ENCODE results near the gene ADAMTSL1. TPM values are rescaled to one million over a fixed set of nuclear protein-coding genes. Genes with fewer than 3 reads are reported as not detected.
A peak's percentile ranks its signal among the peaks of the same experiment; 100 is the strongest.

The ADAMTSL1 gene
- total RNA-seq, 1 donor from 2014 or later: 12.6 TPM

DNA sequence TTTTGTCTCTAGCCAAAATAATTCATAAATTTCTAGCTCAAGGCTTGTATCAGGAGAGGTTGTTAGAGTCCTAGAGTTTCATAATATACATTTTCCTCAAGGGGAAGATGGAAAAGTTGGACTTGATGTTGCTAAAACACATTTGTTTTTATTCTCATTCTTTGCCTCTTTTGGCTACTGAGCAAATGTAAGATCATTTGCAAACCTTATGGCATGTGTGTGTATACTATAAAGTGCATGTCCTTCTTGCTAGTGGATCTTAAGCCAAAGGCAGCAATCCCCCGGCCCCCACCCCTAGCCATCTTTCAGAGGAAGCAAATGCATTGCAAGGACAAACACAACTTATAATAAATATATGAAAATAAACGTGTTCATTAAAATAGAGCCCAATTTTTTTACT lies 43.0 kb downstream of the ADAMTSL1 start:
- Mint-ChIP-seq H3K9me3 (ENCODE audit: unreplicated experiment) (no peaks in the 10 kb centered on the region), H3K4me3 (ENCODE audit: unreplicated experiment) (no peak overlapping the region), H3K27ac (ENCODE audit: unreplicated experiment) (no peak overlapping the region), H3K36me3 (ENCODE audit: low read depth, unreplicated experiment) (no peaks in the 10 kb centered on the region), H3K4me1 (ENCODE audit: low read depth, unreplicated experiment) (no peaks in the 10 kb centered on the region), H3K27me3 (ENCODE audit: low read depth, unreplicated experiment) (no peaks in the 10 kb centered on the region)
- TF ChIP-seq, protein P1, sequence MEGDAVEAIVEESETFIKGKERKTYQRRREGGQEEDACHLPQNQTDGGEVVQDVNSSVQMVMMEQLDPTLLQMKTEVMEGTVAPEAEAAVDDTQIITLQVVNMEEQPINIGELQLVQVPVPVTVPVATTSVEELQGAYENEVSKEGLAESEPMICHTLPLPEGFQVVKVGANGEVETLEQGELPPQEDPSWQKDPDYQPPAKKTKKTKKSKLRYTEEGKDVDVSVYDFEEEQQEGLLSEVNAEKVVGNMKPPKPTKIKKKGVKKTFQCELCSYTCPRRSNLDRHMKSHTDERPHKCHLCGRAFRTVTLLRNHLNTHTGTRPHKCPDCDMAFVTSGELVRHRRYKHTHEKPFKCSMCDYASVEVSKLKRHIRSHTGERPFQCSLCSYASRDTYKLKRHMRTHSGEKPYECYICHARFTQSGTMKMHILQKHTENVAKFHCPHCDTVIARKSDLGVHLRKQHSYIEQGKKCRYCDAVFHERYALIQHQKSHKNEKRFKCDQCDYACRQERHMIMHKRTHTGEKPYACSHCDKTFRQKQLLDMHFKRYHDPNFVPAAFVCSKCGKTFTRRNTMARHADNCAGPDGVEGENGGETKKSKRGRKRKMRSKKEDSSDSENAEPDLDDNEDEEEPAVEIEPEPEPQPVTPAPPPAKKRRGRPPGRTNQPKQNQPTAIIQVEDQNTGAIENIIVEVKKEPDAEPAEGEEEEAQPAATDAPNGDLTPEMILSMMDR (IDR thresholded peaks at IDR 0.05; ENCODE audit: insufficient read depth, low read depth, low read length): no peak
- no peak for TF ChIP-seq EZH2 (IDR thresholded peaks at IDR 0.05; ENCODE audit: insufficient read depth, low read length)
- Histone ChIP-seq H3K79me2 (ENCODE audit: insufficient read depth, low read length) (peaks cover 92% of the 10 kb centered on the region), H3K4me3 (ENCODE audit: insufficient read depth, low read depth, low read length) (no peak overlapping the region), H2AFZ (ENCODE audit: low read depth, low read length) (no peak overlapping the region), H3K9ac (ENCODE audit: low read length) (no peak overlapping the region), H3K27ac (ENCODE audit: low read depth, low read length) (no peak overlapping the region), H3K27me3 (ENCODE audit: insufficient read depth, low read length) (no peaks in the 10 kb centered on the region), H3K36me3 (ENCODE audit: insufficient read depth, low read length) (peaks cover 8% of the 10 kb centered on the region), H3K4me2 (ENCODE audit: low read length) (no peak overlapping the region), H4K20me1 (ENCODE audit: insufficient read depth, low read length) (peaks cover 11% of the 10 kb centered on the region), H3K4me1 (ENCODE audit: insufficient read depth, low read length) (peaks cover 4% of the 10 kb centered on the region), H3K9me3 (ENCODE audit: insufficient read depth, low read depth, low read length) (no peaks in the 10 kb centered on the region)
- no peak for DNase-seq (ENCODE audit: low read depth)
- no peak for FAIRE-seq

DNA sequence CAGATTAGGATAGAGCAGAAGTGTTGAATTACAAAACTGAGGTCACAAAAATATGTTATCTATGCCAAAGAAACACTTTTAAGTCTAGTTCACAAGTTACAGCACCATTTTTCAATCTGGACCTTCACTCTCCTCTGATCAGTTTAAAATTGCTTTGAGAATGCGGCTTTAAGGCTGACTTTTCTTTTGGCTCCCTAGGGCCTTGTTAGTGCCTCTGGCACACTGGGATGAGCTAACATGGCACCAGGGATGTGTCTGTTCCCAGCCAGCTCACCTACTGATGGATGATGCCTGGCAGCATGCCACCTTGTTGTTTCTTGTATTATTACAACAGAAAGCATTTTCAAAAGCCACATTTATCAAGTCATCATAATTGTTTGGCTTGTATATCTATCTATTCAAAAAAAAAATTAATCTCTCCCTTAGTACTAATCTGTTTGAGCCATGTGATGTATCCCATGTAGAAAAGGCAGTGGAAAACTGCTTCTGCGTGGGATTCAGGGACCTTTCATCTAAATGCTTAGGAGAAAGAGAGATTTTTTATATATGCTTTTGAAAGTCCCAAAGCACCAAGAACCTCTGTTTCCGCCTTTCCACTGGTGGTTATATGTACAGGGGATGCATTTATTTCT lies 46.6 kb downstream of the ADAMTSL1 start:
- DNase-seq (ENCODE audit: low read depth) (peak; percentile 40), FAIRE-seq (no peak)
- H3K9me3 Mint-ChIP-seq (ENCODE audit: unreplicated experiment): peaks cover 4% of the 10 kb centered on the region
- no peak overlapping the region for H3K4me3 Mint-ChIP-seq (ENCODE audit: unreplicated experiment)
- TF ChIP-seq, protein P1 (IDR thresholded peaks at IDR 0.05; ENCODE audit: insufficient read depth, low read depth, low read length): no peak
- TF ChIP-seq EZH2 (IDR thresholded peaks at IDR 0.05; ENCODE audit: insufficient read depth, low read length): no peak
- Histone ChIP-seq H3K9ac (ENCODE audit: low read length) (no peak overlapping the region), H3K9me3 (ENCODE audit: insufficient read depth, low read depth, low read length) (no peaks in the 10 kb centered on the region), H3K79me2 (ENCODE audit: insufficient read depth, low read length) (peaks cover 63% of the 10 kb centered on the region), H3K36me3 (ENCODE audit: insufficient read depth, low read length) (no peaks in the 10 kb centered on the region), H4K20me1 (ENCODE audit: insufficient read depth, low read length) (peaks cover 11% of the 10 kb centered on the region), H3K27ac (ENCODE audit: low read depth, low read length) (no peak overlapping the region), H3K4me3 (ENCODE audit: insufficient read depth, low read depth, low read length) (no peak overlapping the region), H3K4me1 (ENCODE audit: insufficient read depth, low read length) (peaks cover 4% of the 10 kb centered on the region), H2AFZ (ENCODE audit: low read depth, low read length) (no peak overlapping the region), H3K27me3 (ENCODE audit: insufficient read depth, low read length) (no peaks in the 10 kb centered on the region), H3K4me2 (ENCODE audit: low read length) (no peak overlapping the region)
- no peaks in the 10 kb centered on the region for H3K36me3 Mint-ChIP-seq (ENCODE audit: low read depth, unreplicated experiment)
- H3K27ac Mint-ChIP-seq (ENCODE audit: unreplicated experiment): no peak overlapping the region
- H3K4me1 Mint-ChIP-seq (ENCODE audit: low read depth, unreplicated experiment): no peaks in the 10 kb centered on the region
- no peaks in the 10 kb centered on the region for H3K27me3 Mint-ChIP-seq (ENCODE audit: low read depth, unreplicated experiment)

DNA sequence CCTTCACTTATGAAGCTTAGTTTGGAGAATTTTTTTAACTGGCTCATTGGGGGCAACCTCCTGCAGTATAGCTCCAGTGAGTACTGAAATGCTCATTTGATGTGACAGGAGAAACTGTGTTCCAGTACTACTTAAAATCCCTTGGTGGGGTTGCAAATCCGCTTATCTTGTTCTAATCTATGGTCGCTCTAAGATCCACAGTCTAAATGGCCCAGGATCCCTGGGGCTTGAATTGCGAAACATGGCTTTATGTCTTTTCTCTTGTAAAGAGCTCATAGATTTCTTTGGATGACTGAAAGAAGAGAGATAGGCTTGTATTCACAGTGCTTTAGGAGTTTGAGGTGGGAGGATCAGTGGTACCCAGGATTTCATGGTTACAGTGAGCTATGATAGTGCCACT lies 52.7 kb downstream of the ADAMTSL1 start:
- no peak overlapping the region for H3K4me2 ChIP-seq (ENCODE audit: low read length)
- no peak overlapping the region for H3K27ac ChIP-seq (ENCODE audit: low read depth, low read length)
- H3K27me3 ChIP-seq (ENCODE audit: insufficient read depth, low read length): no peaks in the 10 kb centered on the region
- peaks cover 5% of the 10 kb centered on the region for H3K4me1 ChIP-seq (ENCODE audit: insufficient read depth, low read length)
- Mint-ChIP-seq H3K36me3 (ENCODE audit: low read depth, unreplicated experiment) (no peaks in the 10 kb centered on the region), H3K9me3 (ENCODE audit: unreplicated experiment) (peaks cover 5% of the 10 kb centered on the region), H3K4me3 (ENCODE audit: unreplicated experiment) (no peak overlapping the region), H3K4me1 (ENCODE audit: low read depth, unreplicated experiment) (no peaks in the 10 kb centered on the region), H3K27ac (ENCODE audit: unreplicated experiment) (no peak overlapping the region), H3K27me3 (ENCODE audit: low read depth, unreplicated experiment) (no peaks in the 10 kb centered on the region)
- H3K36me3 ChIP-seq (ENCODE audit: insufficient read depth, low read length): no peaks in the 10 kb centered on the region
- DNase-seq (ENCODE audit: low read depth) (no peak), FAIRE-seq (no peak)
- H3K9me3 ChIP-seq (ENCODE audit: insufficient read depth, low read depth, low read length): no peaks in the 10 kb centered on the region
- TF ChIP-seq, protein P1 (IDR thresholded peaks at IDR 0.05; ENCODE audit: insufficient read depth, low read depth, low read length): no peak
- TF ChIP-seq EZH2 (IDR thresholded peaks at IDR 0.05; ENCODE audit: insufficient read depth, low read length): no peak
- H4K20me1 ChIP-seq (ENCODE audit: insufficient read depth, low read length): peaks cover 10% of the 10 kb centered on the region
- no peak overlapping the region for H2AFZ ChIP-seq (ENCODE audit: low read depth, low read length)
- peaks cover 65% of the 10 kb centered on the region for H3K79me2 ChIP-seq (ENCODE audit: insufficient read depth, low read length)
- H3K9ac ChIP-seq (ENCODE audit: low read length): no peak overlapping the region
- no peak overlapping the region for H3K4me3 ChIP-seq (ENCODE audit: insufficient read depth, low read depth, low read length)

All from astrocyte (in vitro differentiated cells and primary cell).